ENCODE data around the gene PGM5. TPM values are rescaled to one million over a fixed set of nuclear protein-coding genes. Genes with fewer than 3 reads are reported as not detected.

PGM5 gene
- total RNA-seq, 1 donor from 2014 or later = not detected

GRCh38 chr9:68577774-68578591 is 221.6 kb downstream of the PGM5 start:
- no peak overlapping the region for H3K27ac Mint-ChIP-seq (ENCODE audit: unreplicated experiment)
- no peak for DNase-seq (ENCODE audit: low spot score)
- no peak overlapping the region for H3K4me3 Mint-ChIP-seq (ENCODE audit: unreplicated experiment)
- no peaks in the 10 kb centered on the region for H3K4me1 Mint-ChIP-seq (ENCODE audit: low read depth)
- H3K36me3 Mint-ChIP-seq (ENCODE audit: low read depth) = no peaks in the 10 kb centered on the region
- peaks cover 7% of the 10 kb centered on the region for H3K27me3 Mint-ChIP-seq (ENCODE audit: low read depth)
- H3K9me3 Mint-ChIP-seq (ENCODE audit: low read depth) = no peaks in the 10 kb centered on the region
- TF ChIP-seq CTCF (IDR thresholded peaks at IDR 0.05) = no peak

Other genes with a start within 250 kb of the PGM5 start
- gene ZNG1C, start 114.6 kb upstream of the PGM5 start, total RNA-seq = 23.9 to 28.4 TPM (median 24.3 TPM) in 3 replicates
- gene FOXD4L3, start 53.7 kb upstream of the PGM5 start, total RNA-seq = 0.41 TPM in 1 of 3 replicates, not detected in the others
- not detected in 3 replicates for gene TMEM252, start 184.3 kb downstream of the PGM5 start, total RNA-seq

Measured in chondrocyte (in vitro differentiated cells).